ENCODE data around the gene PTPRB. TPM values are rescaled to one million over a fixed set of nuclear protein-coding genes. Genes with fewer than 3 reads are reported as not detected.
A peak's percentile ranks its signal among the peaks of the same experiment; 100 is the strongest.

PTPRB gene
- total RNA-seq (2021; ENCODE audit: unreplicated experiment): 0.33 TPM
- polyA plus RNA-seq (2012; ENCODE audit: insufficient read length): not detected
- percentile 3 among the genes with signal in this experiment for Bru-seq, nascent RNA
- percentile 2 among the genes with signal in this experiment for BruChase-seq, experiment 1, labeled RNA remaining after a 2-hour chase
- percentile 7 among the genes with signal in this experiment for BruChase-seq, experiment 2, labeled RNA remaining after a 6-hour chase
- long read RNA-seq: 0 reads

DNA sequence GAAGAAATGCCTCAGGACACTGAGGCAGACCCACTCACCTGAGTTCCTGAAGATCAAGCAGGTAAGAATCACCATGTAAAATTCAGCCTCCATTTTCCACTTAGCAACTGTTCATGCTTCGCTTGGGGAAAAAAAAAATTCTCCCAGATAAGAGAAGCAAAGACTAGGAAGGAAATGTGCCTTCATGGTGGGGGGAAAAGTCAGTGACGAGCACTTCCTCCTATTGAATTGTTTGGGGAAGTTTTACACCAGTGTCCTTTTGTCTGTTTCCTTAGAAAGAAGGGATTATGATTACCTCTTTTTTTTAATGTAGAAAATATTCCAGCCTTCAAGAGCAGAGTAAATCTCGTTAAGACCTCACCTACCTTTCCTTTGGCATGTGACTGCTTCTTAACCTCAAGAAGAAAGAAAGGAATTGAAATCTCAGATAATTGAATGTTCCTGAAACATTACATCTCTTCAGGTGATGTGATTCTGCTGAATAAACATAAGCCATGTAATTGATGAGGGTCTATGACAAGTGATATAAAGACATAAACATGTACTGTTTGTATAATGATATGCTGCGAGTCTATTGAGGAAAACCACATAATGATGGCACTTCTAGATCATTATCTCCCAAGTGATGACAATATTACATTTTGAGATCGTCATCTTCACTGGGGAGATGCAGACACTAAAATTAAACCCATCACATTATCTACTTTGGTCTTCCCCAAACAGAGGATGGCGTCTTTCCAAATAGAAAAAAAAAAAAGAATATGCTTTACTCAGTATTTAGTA is at the start of gene PTPRB:
Gene PTPRB, minus strand, starts transcription at position 127 of the 783 bp plus-strand sequence. Its CDS starts 34 bp downstream, at position 93.
- H3K9me3 ChIP-seq (ENCODE audit: control insufficient read depth, insufficient read depth, low read depth, low read length): no peaks in the 10 kb centered on the region
- DNase-seq (ENCODE audit: low read depth, low spot score): no peak
- no peaks in the 10 kb centered on the region for H3K36me3 ChIP-seq (ENCODE audit: control insufficient read depth, insufficient read depth, low read length)
- ChIA-PET POLR2A (no interaction called here), CTCF (no interaction called here)
- no TSS peak for BruUV-seq (replicated peaks)
- peaks cover 3% of the 10 kb centered on the region; the same call in 1 of the 2 replicates for H3K27me3 ChIP-seq (ENCODE audit: control insufficient read depth, insufficient read depth, low read length)
- H3K27ac ChIP-seq (ENCODE audit: low read length): no peak within 1 kb of the TSS
- intact Hi-C loops (cut with micrococcal nuclease; ENCODE audit: unreplicated experiment): no loop called here
- in situ Hi-C loops (cut with HindIII; ENCODE audit: low pct_unique_long_range_greater_than_20kb, low sequenced_read_pairs): no loop called here
- no peaks in the 10 kb centered on the region for H3K4me1 ChIP-seq (ENCODE audit: control insufficient read depth, insufficient read depth, low read length)
- no peak for ATAC-seq
- TF ChIP-seq POLR2AphosphoS5 (IDR thresholded peaks at IDR 0.05; ENCODE audit: low read depth, low read length) (no peak), TCF7L2 (IDR thresholded peaks at IDR 0.05; ENCODE audit: low read depth, low read length) (no peak), SIN3A (IDR thresholded peaks at IDR 0.05; ENCODE audit: borderline replicate concordance, insufficient read depth, low read depth, low read length) (no peak)
- TF ChIP-seq, protein P1, sequence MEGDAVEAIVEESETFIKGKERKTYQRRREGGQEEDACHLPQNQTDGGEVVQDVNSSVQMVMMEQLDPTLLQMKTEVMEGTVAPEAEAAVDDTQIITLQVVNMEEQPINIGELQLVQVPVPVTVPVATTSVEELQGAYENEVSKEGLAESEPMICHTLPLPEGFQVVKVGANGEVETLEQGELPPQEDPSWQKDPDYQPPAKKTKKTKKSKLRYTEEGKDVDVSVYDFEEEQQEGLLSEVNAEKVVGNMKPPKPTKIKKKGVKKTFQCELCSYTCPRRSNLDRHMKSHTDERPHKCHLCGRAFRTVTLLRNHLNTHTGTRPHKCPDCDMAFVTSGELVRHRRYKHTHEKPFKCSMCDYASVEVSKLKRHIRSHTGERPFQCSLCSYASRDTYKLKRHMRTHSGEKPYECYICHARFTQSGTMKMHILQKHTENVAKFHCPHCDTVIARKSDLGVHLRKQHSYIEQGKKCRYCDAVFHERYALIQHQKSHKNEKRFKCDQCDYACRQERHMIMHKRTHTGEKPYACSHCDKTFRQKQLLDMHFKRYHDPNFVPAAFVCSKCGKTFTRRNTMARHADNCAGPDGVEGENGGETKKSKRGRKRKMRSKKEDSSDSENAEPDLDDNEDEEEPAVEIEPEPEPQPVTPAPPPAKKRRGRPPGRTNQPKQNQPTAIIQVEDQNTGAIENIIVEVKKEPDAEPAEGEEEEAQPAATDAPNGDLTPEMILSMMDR (IDR thresholded peaks at IDR 0.05): no peak
- TF ChIP-seq, protein P2, sequence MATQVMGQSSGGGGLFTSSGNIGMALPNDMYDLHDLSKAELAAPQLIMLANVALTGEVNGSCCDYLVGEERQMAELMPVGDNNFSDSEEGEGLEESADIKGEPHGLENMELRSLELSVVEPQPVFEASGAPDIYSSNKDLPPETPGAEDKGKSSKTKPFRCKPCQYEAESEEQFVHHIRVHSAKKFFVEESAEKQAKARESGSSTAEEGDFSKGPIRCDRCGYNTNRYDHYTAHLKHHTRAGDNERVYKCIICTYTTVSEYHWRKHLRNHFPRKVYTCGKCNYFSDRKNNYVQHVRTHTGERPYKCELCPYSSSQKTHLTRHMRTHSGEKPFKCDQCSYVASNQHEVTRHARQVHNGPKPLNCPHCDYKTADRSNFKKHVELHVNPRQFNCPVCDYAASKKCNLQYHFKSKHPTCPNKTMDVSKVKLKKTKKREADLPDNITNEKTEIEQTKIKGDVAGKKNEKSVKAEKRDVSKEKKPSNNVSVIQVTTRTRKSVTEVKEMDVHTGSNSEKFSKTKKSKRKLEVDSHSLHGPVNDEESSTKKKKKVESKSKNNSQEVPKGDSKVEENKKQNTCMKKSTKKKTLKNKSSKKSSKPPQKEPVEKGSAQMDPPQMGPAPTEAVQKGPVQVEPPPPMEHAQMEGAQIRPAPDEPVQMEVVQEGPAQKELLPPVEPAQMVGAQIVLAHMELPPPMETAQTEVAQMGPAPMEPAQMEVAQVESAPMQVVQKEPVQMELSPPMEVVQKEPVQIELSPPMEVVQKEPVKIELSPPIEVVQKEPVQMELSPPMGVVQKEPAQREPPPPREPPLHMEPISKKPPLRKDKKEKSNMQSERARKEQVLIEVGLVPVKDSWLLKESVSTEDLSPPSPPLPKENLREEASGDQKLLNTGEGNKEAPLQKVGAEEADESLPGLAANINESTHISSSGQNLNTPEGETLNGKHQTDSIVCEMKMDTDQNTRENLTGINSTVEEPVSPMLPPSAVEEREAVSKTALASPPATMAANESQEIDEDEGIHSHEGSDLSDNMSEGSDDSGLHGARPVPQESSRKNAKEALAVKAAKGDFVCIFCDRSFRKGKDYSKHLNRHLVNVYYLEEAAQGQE (IDR thresholded peaks at IDR 0.05; ENCODE audit: insufficient read depth in 1 of 2, low read depth in 2 of 2, low read length in 1 of 2): no peak
- H3K4me3 ChIP-seq (ENCODE audit: low read depth in 2 of 2, low read length in 2 of 2): no peak within 1 kb of the TSS

DNA sequence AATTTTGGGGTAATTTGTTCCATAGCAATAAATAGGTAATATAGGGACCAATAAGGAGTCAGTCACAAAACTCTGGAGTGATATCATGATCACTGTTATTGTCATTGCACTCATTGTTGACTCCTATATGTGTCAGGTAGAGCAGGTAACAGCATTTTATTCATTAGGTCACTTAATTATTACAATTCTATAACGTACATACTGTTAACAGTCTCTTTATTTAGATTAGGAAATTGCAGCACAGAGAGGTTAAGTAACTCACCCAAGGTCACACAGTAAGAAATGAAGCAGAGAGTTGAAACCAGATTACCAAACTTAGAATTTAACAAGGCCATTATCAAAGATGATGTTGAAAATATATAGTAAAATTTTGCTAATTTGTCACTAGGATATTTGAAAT is 49.7 kb upstream of the PTPRB start:
- DNase-seq (ENCODE audit: low read depth, low spot score): no peak
- no peaks in the 10 kb centered on the region for H3K36me3 ChIP-seq (ENCODE audit: control insufficient read depth, insufficient read depth, low read length)
- TF ChIP-seq SIN3A (IDR thresholded peaks at IDR 0.05; ENCODE audit: borderline replicate concordance, insufficient read depth, low read depth, low read length) (no peak), TCF7L2 (IDR thresholded peaks at IDR 0.05; ENCODE audit: low read depth, low read length) (no peak), POLR2AphosphoS5 (IDR thresholded peaks at IDR 0.05; ENCODE audit: low read depth, low read length) (no peak)
- TF ChIP-seq, protein P2 (IDR thresholded peaks at IDR 0.05; ENCODE audit: insufficient read depth in 1 of 2, low read depth in 2 of 2, low read length in 1 of 2): no peak
- TF ChIP-seq, protein P1 (IDR thresholded peaks at IDR 0.05): no peak
- intact Hi-C loops (cut with micrococcal nuclease; ENCODE audit: unreplicated experiment) (no loop called here), in situ Hi-C loops (cut with HindIII; ENCODE audit: low pct_unique_long_range_greater_than_20kb, low sequenced_read_pairs) (no loop called here)
- no TSS peak for BruUV-seq (replicated peaks)
- no peaks in the 10 kb centered on the region for H3K27me3 ChIP-seq (ENCODE audit: control insufficient read depth, insufficient read depth, low read length)
- no peak for ATAC-seq
- ChIA-PET CTCF (no interaction called here), POLR2A (no interaction called here)
- no peak overlapping the region for H3K27ac ChIP-seq (ENCODE audit: low read length)
- H3K9me3 ChIP-seq (ENCODE audit: control insufficient read depth, insufficient read depth, low read depth, low read length): no peaks in the 10 kb centered on the region
- no peaks in the 10 kb centered on the region for H3K4me1 ChIP-seq (ENCODE audit: control insufficient read depth, insufficient read depth, low read length)
- no peak overlapping the region for H3K4me3 ChIP-seq (ENCODE audit: low read depth in 2 of 2, low read length in 2 of 2)

All from Panc1 (cell line).